Naive thymus-derived CD4-positive, alpha-beta T cell (primary cell): ENCODE measurements around the gene ZSWIM8. TPM values are rescaled to one million over a fixed set of nuclear protein-coding genes. Genes with fewer than 3 reads are reported as not detected.

Experiments used
- ATAC-seq: fragments of 150-1000 bp; cut with Tn5 transposase; 2 replicates; pipeline ENCODE4 v1.10.0; 2021; ENCODE audit warnings: mild to moderate bottlenecking, moderate library complexity
- CTCF ChIA-PET: fragments of 350-600 bp; sonication (Branson Sonifier 250); formaldehyde crosslinking; loops from one replicate; lab custom pipeline; 2021; ENCODE audit warnings: antibody characterized with exemption; lab: Charles Lee
- POLR2A ChIA-PET: fragments of 350-600 bp; sonication (Branson Sonifier 250); formaldehyde crosslinking; loops from one replicate; lab custom pipeline; 2021; ENCODE audit warnings: antibody characterized with exemption, inconsistent platforms; lab: Charles Lee
- DNase-seq, 9 donors: peaks; one replicate each; pipeline versions ENCODE4 v3.0.0 to v3.0.0-alpha.2; 2020 to 2022; ENCODE audit warnings: mixed read lengths in 1 of 9
- H3K27ac ChIP-seq: one replicate; pipeline ENCODE4 v1.7.0; 2013; ENCODE audit warnings: mild to moderate bottlenecking, low read depth, low read length, moderate library complexity
- H3K27me3 ChIP-seq, 2 donors: one replicate each; pipeline ENCODE4 v1.7.0; 2013; ENCODE audit warnings: low read length in 2 of 2, mild to moderate bottlenecking in 2 of 2, moderate library complexity in 2 of 2; ENCODE audit not compliant: control insufficient read depth in 2 of 2, insufficient read depth in 2 of 2
- H3K36me3 ChIP-seq, 3 experiments: 1 replicate in 2 of 3; 2 replicates in 1 of 3; pipeline ENCODE4 v1.7.0; 2013; ENCODE audit warnings: low read length in 3 of 3, mild to moderate bottlenecking in 3 of 3, moderate library complexity in 1 of 3; ENCODE audit not compliant: insufficient read depth in 3 of 3, control insufficient read depth in 2 of 3
- H3K4me1 ChIP-seq, 2 donors: one replicate each; pipeline ENCODE4 v1.7.0; 2013; ENCODE audit warnings: low read length in 2 of 2, mild to moderate bottlenecking in 2 of 2, moderate library complexity in 1 of 2; ENCODE audit not compliant: control insufficient read depth in 2 of 2, insufficient read depth in 2 of 2
- H3K4me3 ChIP-seq: 2 replicates; pipeline ENCODE4 v1.7.0; 2013; ENCODE audit warnings: mild to moderate bottlenecking, low read length
- H3K9me3 ChIP-seq, 3 experiments: 1 replicate in 2 of 3; 2 replicates in 1 of 3; pipeline ENCODE4 v1.7.0; 2013; ENCODE audit warnings: low read length in 3 of 3; ENCODE audit not compliant: control insufficient read depth in 2 of 3
- H3K27ac Mint-ChIP-seq, 9 donors: one replicate each; pipeline ENCODE4 v1.8.0; 2020 to 2022; ENCODE audit warnings: mixed read lengths in 9 of 9, mild to moderate bottlenecking in 8 of 9, moderate library complexity in 5 of 9, inconsistent platforms in 2 of 9
- H3K27me3 Mint-ChIP-seq, 5 donors: one replicate each; pipeline ENCODE4 v1.8.0; 2021 to 2022; ENCODE audit warnings: mixed read lengths in 5 of 5, mild to moderate bottlenecking in 1 of 5
- H3K36me3 Mint-ChIP-seq, 5 donors: one replicate each; pipeline ENCODE4 v1.8.0; 2020 to 2022; ENCODE audit warnings: mixed read lengths in 5 of 5, mild to moderate bottlenecking in 3 of 5, inconsistent platforms in 1 of 5
- H3K4me1 Mint-ChIP-seq, 7 donors: one replicate each; pipeline ENCODE4 v1.8.0; 2020 to 2022; ENCODE audit warnings: mixed read lengths in 7 of 7, mild to moderate bottlenecking in 3 of 7, inconsistent platforms in 1 of 7
- H3K4me3 Mint-ChIP-seq, 10 donors: one replicate each; pipeline ENCODE4 v1.8.0; 2020 to 2022; ENCODE audit warnings: mild to moderate bottlenecking in 10 of 10, mixed read lengths in 10 of 10, moderate library complexity in 6 of 10, inconsistent platforms in 2 of 10
- H3K9me3 Mint-ChIP-seq, 11 donors: one replicate each; pipeline ENCODE4 v1.8.0; 2020 to 2022; ENCODE audit warnings: mixed read lengths in 11 of 11, mild to moderate bottlenecking in 4 of 11, inconsistent platforms in 1 of 11, moderate library complexity in 1 of 11
- intact Hi-C, 2 donors: fragments of 100-400 bp; cut with micrococcal nuclease; formaldehyde crosslinking; loops; one replicate each; pipeline ENCODE4 v1.15.1; 2023
- polyA plus RNA-seq, 2 donors: library from polyadenylated mRNA; unstranded; fragments of 300-500 nt; fragmentation: Illumina TruSeq; gene quantifications; one replicate each; pipeline ENCODE4 v1.2.3, GENCODE V29; 2021
- total RNA-seq, 6 experiments: library from RNA in 5 of 6; stranded (reverse) in 5 of 6; gene quantifications; 1 replicate in 5 of 6; 2 replicates in 1 of 6; pipeline ENCODE4 v1.2.3 and lab custom pipeline; 2021 to 2026

ZSWIM8 gene
- total and polyA plus RNA-seq, 7 experiments from 2014 or later, result 9.9 to 102 (median 82.0) TPM

DNA sequence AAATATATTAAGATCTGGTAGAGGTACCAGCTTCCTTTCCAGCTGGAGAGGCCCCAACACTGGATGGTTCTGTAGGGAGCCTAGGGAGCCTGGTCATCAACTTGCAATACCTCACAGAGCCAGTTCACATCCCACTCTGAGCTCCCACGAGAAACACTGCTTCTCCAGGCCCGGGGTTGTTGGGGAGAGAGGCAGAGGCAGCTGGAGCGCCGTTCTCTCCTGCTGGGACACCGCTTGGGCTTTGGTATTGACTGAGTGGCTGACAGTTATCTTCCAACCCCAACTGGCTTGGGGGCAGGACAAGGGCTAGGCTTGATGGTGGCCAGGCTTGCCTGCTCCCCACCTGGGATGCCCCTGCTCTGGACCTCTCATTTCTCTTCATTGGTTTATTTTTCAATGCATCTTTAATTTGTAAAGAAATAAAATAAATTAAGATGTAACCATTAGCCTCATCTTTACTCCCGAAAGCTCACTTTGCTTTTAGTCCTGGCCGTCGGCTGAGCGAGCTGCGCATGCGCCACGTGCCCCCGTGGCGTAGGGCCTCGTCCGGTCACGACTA is 13.6 kb upstream of the ZSWIM8 start:
- H3K4me1 Mint-ChIP-seq, result peaks cover 30 to 67% (median 57%) of the 10 kb centered on the region in 7 donors
- H3K4me3 ChIP-seq, result peak overlapping the region; percentile 69
- intact Hi-C loops, result loop anchor here (1.0 to 10.0 kb wide), 12 partner anchors 10 to 1460 kb away; partner anchors contain the start of genes NDST2 (in 2 of the 2), SEC24C (in 2 of the 2), ZSWIM8 (in 2 of the 2) and ANXA7 (in 1 of the 2)
- peak overlapping the region; percentile 87 to 97 (median 93) for H3K27ac Mint-ChIP-seq
- POLR2A ChIA-PET, result interaction anchor here (0.6 to 9.3 kb wide), 20 partner anchors 8 to 519 kb away, joined by 3 to 185 read pairs (median 6); partner anchors contain the start of genes ANXA7, CHCHD1, MRPS16 and PPP3CB
- no peaks in the 10 kb centered on the region for H3K9me3 ChIP-seq
- H3K36me3 Mint-ChIP-seq, result peaks cover 4 to 61% (median 12%) of the 10 kb centered on the region in 5 donors
- no peaks in the 10 kb centered on the region for H3K27me3 Mint-ChIP-seq
- ATAC-seq (peak; percentile 64), DNase-seq (peak in 8 of 9 donors; percentile 22 to 81 (median 68))
- peaks cover 0 to 1% (median 0%) of the 10 kb centered on the region in 11 donors for H3K9me3 Mint-ChIP-seq
- peak overlapping the region; percentile 87 to 97 (median 95) for H3K4me3 Mint-ChIP-seq
- peak overlapping the region; percentile 85 for H3K27ac ChIP-seq
- peaks cover 27 to 30% of the 10 kb centered on the region in 2 donors for H3K4me1 ChIP-seq
- H3K36me3 ChIP-seq, result peaks cover 0 to 38% (median 27%) of the 10 kb centered on the region in 3 experiments
- no peaks in the 10 kb centered on the region for H3K27me3 ChIP-seq
- CTCF ChIA-PET, result interaction anchor here (0.6 to 2.3 kb wide), 9 partner anchors 9 to 108 kb away, joined by 3 to 14 read pairs (median 5); partner anchors contain the start of genes CHCHD1 and ZSWIM8

DNA sequence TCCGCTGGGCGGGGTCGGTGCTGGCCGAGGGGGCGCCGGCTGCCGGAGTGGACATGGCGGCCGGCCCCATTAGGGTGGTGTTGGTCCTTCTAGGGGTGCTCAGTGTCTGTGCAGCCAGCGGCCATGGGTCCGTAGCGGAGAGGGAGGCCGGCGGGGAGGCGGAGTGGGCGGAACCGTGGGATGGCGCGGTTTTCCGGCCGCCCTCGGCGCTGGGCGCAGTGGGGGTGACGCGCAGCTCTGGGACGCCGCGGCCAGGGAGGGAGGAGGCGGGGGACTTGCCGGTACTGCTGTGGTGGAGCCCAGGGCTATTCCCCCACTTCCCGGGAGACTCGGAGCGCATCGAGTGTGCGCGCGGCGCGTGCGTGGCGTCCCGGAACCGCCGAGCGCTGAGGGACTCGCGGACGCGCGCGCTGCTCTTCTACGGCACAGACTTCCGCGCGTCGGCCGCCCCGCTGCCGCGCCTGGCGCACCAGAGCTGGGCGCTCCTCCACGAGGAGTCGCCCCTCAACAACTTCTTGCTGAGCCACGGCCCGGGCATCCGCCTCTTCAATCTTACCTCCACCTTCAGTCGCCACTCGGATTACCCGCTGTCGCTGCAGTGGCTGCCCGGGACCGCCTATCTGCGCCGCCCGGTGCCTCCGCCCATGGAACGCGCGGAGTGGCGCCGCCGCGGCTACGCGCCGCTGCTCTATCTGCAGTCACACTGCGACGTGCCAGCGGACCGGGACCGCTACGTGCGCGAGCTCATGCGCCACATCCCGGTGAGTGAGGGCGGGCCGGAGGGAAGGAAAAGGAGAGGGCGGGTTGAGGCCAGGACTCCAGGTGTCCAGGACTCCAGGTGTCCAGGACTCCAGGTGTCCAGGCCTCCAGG is 12.9 kb upstream of the ZSWIM8 start:
- ChIA-PET POLR2A (interaction anchor here (0.6 to 9.3 kb wide), 24 partner anchors 9 to 1339 kb away, joined by 3 to 185 read pairs (median 5); partner anchors contain the start of genes ANXA7, CHCHD1, MRPS16 and PPP3CB), CTCF (interaction anchor here (0.6 to 2.3 kb wide), 9 partner anchors 9 to 306 kb away, joined by 3 to 14 read pairs (median 6); partner anchors contain the start of genes CHCHD1 and ZSWIM8)
- no peaks in the 10 kb centered on the region for H3K27me3 ChIP-seq
- H3K9me3 ChIP-seq, result no peaks in the 10 kb centered on the region
- Mint-ChIP-seq H3K27me3 (no peaks in the 10 kb centered on the region), H3K9me3 (peaks cover 0 to 1% (median 0%) of the 10 kb centered on the region in 11 donors), H3K36me3 (peaks cover 5 to 63% (median 12%) of the 10 kb centered on the region in 5 donors), H3K4me3 (peak overlapping the region; percentile 87 to 97 (median 95)), H3K27ac (peak overlapping the region; percentile 89 to 97 (median 94)), H3K4me1 (peaks cover 34 to 73% (median 64%) of the 10 kb centered on the region in 7 donors)
- peaks cover 0 to 33% (median 24%) of the 10 kb centered on the region in 3 experiments for H3K36me3 ChIP-seq
- ATAC-seq (peak; percentile 80), DNase-seq (peak; percentile 75 to 90 (median 83))
- peak overlapping the region; percentile 69 for H3K4me3 ChIP-seq
- peak overlapping the region; percentile 85 for H3K27ac ChIP-seq
- intact Hi-C loops, result loop anchor here (1.0 to 10.0 kb wide), 12 partner anchors 9 to 1460 kb away; partner anchors contain the start of genes NDST2 (in 2 of the 2), SEC24C (in 2 of the 2), ZSWIM8 (in 2 of the 2) and ANXA7 (in 1 of the 2)
- H3K4me1 ChIP-seq, result peaks cover 27 to 30% of the 10 kb centered on the region in 2 donors

- POLR2A ChIA-PET, result interaction anchor here (0.6 to 9.3 kb wide), 17 partner anchors 10 to 360 kb away, joined by 3 to 185 read pairs (median 10); partner anchors contain the start of genes ANXA7, CHCHD1, PPP3CB and SEC24C
- peak in 2 of 9 donors; percentile 13 to 25 for DNase-seq
These were observed 12.1 kb upstream of the ZSWIM8 start for GRCh38 chr10:73773152-73773879.

GRCh38 chr10:73774637-73775036 is 10.8 kb upstream of the ZSWIM8 start:
- no peaks in the 10 kb centered on the region for H3K27me3 Mint-ChIP-seq
- peak overlapping the region in 6 of 9 donors; percentile 6 to 94 (median 74) for H3K27ac Mint-ChIP-seq
- peak overlapping the region; percentile 87 to 97 (median 95) for H3K4me3 Mint-ChIP-seq
- H3K36me3 Mint-ChIP-seq, result peaks cover 4 to 52% (median 8%) of the 10 kb centered on the region in 5 donors
- ChIA-PET CTCF (no interaction called here), POLR2A (interaction anchor here (0.6 to 9.3 kb wide), 4 partner anchors 9 to 110 kb away, joined by 3 to 185 read pairs (median 31); partner anchors contain the start of genes CHCHD1 and ZSWIM8)
- Histone ChIP-seq H3K9me3 (no peaks in the 10 kb centered on the region), H3K36me3 (peaks cover under 1 to 33% (median 26%) of the 10 kb centered on the region in 3 experiments), H3K27me3 (no peaks in the 10 kb centered on the region), H3K4me3 (peak overlapping the region; percentile 45), H3K27ac (peak overlapping the region; percentile 55), H3K4me1 (peaks cover 16 to 19% of the 10 kb centered on the region in 2 donors)
- intact Hi-C loops, result loop anchor here (5.0 to 10.0 kb wide), 2 partner anchors 360 to 1458 kb away; partner anchors contain the start of gene ANXA7 (in 1 of the 2)
- H3K4me1 Mint-ChIP-seq, result peaks cover 26 to 61% (median 57%) of the 10 kb centered on the region in 7 donors
- H3K9me3 Mint-ChIP-seq, result peaks cover 0 to 1% (median 0%) of the 10 kb centered on the region in 11 donors
- DNase-seq, result no peak
- no peak for ATAC-seq

More at GRCh38 chr10:73773152-73773879, 12.1 kb upstream of the ZSWIM8 start:
- Mint-ChIP-seq H3K4me3 (peak overlapping the region; percentile 87 to 97 (median 95)), H3K36me3 (peaks cover 5 to 59% (median 12%) of the 10 kb centered on the region in 5 donors), H3K27me3 (no peaks in the 10 kb centered on the region), H3K9me3 (peaks cover 0 to 1% (median 0%) of the 10 kb centered on the region in 11 donors), H3K4me1 (peaks cover 34 to 73% (median 64%) of the 10 kb centered on the region in 7 donors), H3K27ac (peak overlapping the region; percentile 89 to 97 (median 94))
- intact Hi-C loops, result loop anchor here (2.0 to 10.0 kb wide), 3 partner anchors 147 to 1459 kb away; partner anchors contain the start of gene ANXA7 (in 1 of the 2)
- Histone ChIP-seq H3K27me3 (no peaks in the 10 kb centered on the region), H3K9me3 (no peaks in the 10 kb centered on the region), H3K4me1 (peaks cover 27 to 30% of the 10 kb centered on the region in 2 donors), H3K4me3 (peak overlapping the region; percentile 69), H3K27ac (peak overlapping the region; percentile 85), H3K36me3 (peaks cover 0 to 33% (median 24%) of the 10 kb centered on the region in 3 experiments)
- CTCF ChIA-PET, result interaction anchor here (0.6 to 2.1 kb wide), 9 partner anchors 8 to 305 kb away, joined by 3 to 14 read pairs (median 6); partner anchors contain the start of gene CHCHD1
- no peak for ATAC-seq

DNA sequence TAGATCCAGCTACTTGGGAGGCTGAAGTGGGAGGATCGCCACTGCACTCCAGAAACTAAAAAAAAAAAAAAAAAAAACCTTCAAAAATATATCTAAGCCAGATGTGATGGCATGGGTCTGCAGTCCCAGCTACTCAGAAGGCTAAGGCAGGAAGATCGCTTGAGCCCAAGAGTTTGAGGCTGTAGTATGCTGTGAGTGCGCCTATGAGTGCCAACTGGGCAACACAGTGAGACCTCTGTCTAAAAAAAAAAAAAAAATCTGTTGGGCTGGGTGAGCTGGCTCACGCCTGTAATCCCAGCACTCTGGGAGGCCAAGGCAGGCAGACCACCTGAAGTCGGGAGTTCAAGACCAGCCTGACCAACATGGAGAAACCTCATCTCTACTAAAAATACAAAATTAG is 6.4 kb upstream of the ZSWIM8 start:
- H3K36me3 Mint-ChIP-seq, result peaks cover 0 to 34% (median 8%) of the 10 kb centered on the region in 5 donors
- peaks cover 5 to 23% (median 17%) of the 10 kb centered on the region in 3 experiments for H3K36me3 ChIP-seq
- no peak for ATAC-seq
- intact Hi-C loops, result loop anchor here in 1 of 2 donors (10.0 kb wide), 1 partner anchor 364 kb away; the partner anchor contains the start of gene ANXA7
- H3K4me1 ChIP-seq, result peaks cover 30 to 32% of the 10 kb centered on the region in 2 donors
- no peaks in the 10 kb centered on the region for H3K9me3 ChIP-seq
- no peak overlapping the region for H3K4me3 Mint-ChIP-seq
- H3K4me3 ChIP-seq, result no peak overlapping the region
- no peaks in the 10 kb centered on the region for H3K27me3 ChIP-seq
- H3K27me3 Mint-ChIP-seq, result no peaks in the 10 kb centered on the region
- no peak for DNase-seq
- no peak overlapping the region for H3K27ac ChIP-seq
- POLR2A ChIA-PET, result interaction anchor here (0.6 to 13.2 kb wide), 4 partner anchors 10 to 44 kb away, joined by 4 to 150 read pairs (median 15); partner anchors contain the start of genes NDST2 and SEC24C
- CTCF ChIA-PET, result interaction anchor here (0.7 to 0.8 kb wide), 2 partner anchors 101 to 211 kb away, joined by 3 read pairs; no protein-coding TSS in a partner anchor
- peak overlapping the region in 1 of 9 donors; percentile 67 for H3K27ac Mint-ChIP-seq
- no peaks in the 10 kb centered on the region for H3K9me3 Mint-ChIP-seq
- H3K4me1 Mint-ChIP-seq, result peaks cover 41 to 68% (median 65%) of the 10 kb centered on the region in 7 donors
